PC-9 (cell line): ENCODE results near the gene TMEM184C. TPM values are rescaled to one million over a fixed set of nuclear protein-coding genes. Genes with fewer than 3 reads are reported as not detected.

Source experiments
- BruUV-seq: library from RNA; stranded (reverse); fragments of 400-500 nt; replicated peaks from 2 replicates; lab custom pipeline; 2021; lab: Mats Ljungman, UMichigan
- CTCF ChIA-PET: fragments of 300-600 bp; sonication (Branson Sonifier 250); formaldehyde crosslinking; loops from one replicate; lab custom pipeline; 2022; ENCODE audit warnings: antibody characterized with exemption; lab: Charles Lee
- POLR2A ChIA-PET: fragments of 300-600 bp; sonication (Branson Sonifier 250); formaldehyde crosslinking; loops from one replicate; lab custom pipeline; 2022; ENCODE audit warnings: antibody characterized with exemption; ENCODE audit not compliant: unreplicated experiment; lab: Charles Lee
- DNase-seq, 2 experiments: peaks; one replicate each; pipeline versions ENCODE4 v3.0.0 to v3.0.0-alpha.2; 2015 to 2022; ENCODE audit warnings: mixed read lengths in 1 of 2
- H2AFZ ChIP-seq: fragments of 200-600 bp; sonication (generic); 2 replicates; pipeline ENCODE4 v1.8.1; 2017; ENCODE audit warnings: antibody characterized with exemption
- H3F3A ChIP-seq: fragments of 200-600 bp; sonication (generic); 2 replicates; pipeline ENCODE4 v1.8.1; 2017; ENCODE audit warnings: antibody characterized with exemption, mild to moderate bottlenecking, low read depth; ENCODE audit not compliant: insufficient read depth
- H3K27ac ChIP-seq: fragments of 200-600 bp; sonication (generic); 2 replicates; pipeline ENCODE4 v1.6.1; 2016; ENCODE audit warnings: mixed run types
- H3K27me3 ChIP-seq: fragments of 200-600 bp; sonication (generic); 2 replicates; pipeline ENCODE4 v1.6.1; 2016; ENCODE audit warnings: low read depth, mixed run types; ENCODE audit not compliant: insufficient read depth
- H3K36me3 ChIP-seq: fragments of 200-600 bp; sonication (generic); 2 replicates; pipeline ENCODE4 v1.6.1; 2016; ENCODE audit warnings: low read depth, mixed run types
- H3K4me1 ChIP-seq: fragments of 200-600 bp; sonication (generic); replicated peaks from 2 replicates; pipeline ENCODE4 v1.6.1; 2016; ENCODE audit warnings: mixed run types; ENCODE audit not compliant: insufficient read depth
- H3K4me2 ChIP-seq: fragments of 200-600 bp; sonication (generic); 2 replicates; pipeline ENCODE4 v1.6.1; 2017; ENCODE audit warnings: mixed run types
- H3K4me3 ChIP-seq: fragments of 200-600 bp; sonication (generic); 2 replicates; pipeline ENCODE4 v1.6.1; 2016; ENCODE audit warnings: mixed run types
- H3K79me2 ChIP-seq: fragments of 200-600 bp; sonication (generic); 2 replicates; pipeline ENCODE4 v1.6.1; 2017; ENCODE audit warnings: low read depth, mixed run types
- H3K9me2 ChIP-seq: fragments of 200-600 bp; sonication (generic); 2 replicates; pipeline ENCODE4 v1.8.1; 2017; ENCODE audit warnings: mild to moderate bottlenecking; ENCODE audit not compliant: insufficient read depth
- H3K9me3 ChIP-seq: fragments of 200-600 bp; sonication (generic); 2 replicates; pipeline ENCODE4 v1.8.1; 2016; ENCODE audit warnings: low read depth; ENCODE audit not compliant: insufficient read depth
- H4K20me1 ChIP-seq: fragments of 200-600 bp; sonication (generic); 2 replicates; pipeline ENCODE4 v1.8.1; 2017; ENCODE audit not compliant: insufficient read depth
- EZH2 ChIP-seq: fragments of 200-600 bp; sonication (generic); IDR thresholded peaks from 2 replicates; pipeline ENCODE4 v1.8.0; 2017; ENCODE audit warnings: antibody characterized with exemption, low read depth
- intact Hi-C: fragments of 100-400 bp; cut with micrococcal nuclease; formaldehyde crosslinking; loops from one replicate; pipeline ENCODE4 v1.10.0; 2022; ENCODE audit not compliant: unreplicated experiment
- total RNA-seq: library from RNA; stranded (reverse); gene quantifications from 2 replicates; pipeline ENCODE4 v1.2.3, GENCODE V29; 2021
- TF ChIP-seq, protein P1 (sequence below): fragments of 200-600 bp; sonication (generic); conservative IDR thresholded peaks from 2 replicates; pipeline ENCODE4 v1.6.1; 2017; ENCODE audit warnings: mixed run types, antibody characterized with exemption, mild to moderate bottlenecking, moderate library complexity

Gene TMEM184C
- total RNA-seq, 1 experiment from 2014 or later = 40.4 TPM

DNA sequence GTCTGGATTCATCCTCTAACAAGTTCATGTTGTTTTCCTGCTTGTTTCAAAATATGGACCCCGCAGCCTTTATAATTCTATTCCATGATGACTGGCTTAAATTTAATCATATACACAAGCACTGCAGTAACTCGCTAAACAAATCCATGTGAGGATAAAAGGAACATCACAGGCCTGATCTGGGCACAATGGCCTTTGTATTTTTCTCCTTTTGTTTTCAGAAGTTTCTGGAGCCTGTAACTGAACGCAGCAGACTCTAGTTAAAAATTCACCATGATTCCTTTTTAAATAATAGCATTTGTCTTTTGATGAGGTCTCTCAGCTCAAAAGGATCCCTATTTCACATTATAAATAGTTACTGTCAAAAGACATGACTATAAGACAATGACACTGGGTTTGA lies 30.2 kb upstream of the TMEM184C start:
- BruUV-seq = no TSS peak
- no peak overlapping the region for H3K4me2 ChIP-seq
- H3K9me2 ChIP-seq = no peaks in the 10 kb centered on the region
- no peak overlapping the region for H3K27ac ChIP-seq
- no peaks in the 10 kb centered on the region for H3K36me3 ChIP-seq
- H2AFZ ChIP-seq = no peak overlapping the region
- TF ChIP-seq, protein P1, sequence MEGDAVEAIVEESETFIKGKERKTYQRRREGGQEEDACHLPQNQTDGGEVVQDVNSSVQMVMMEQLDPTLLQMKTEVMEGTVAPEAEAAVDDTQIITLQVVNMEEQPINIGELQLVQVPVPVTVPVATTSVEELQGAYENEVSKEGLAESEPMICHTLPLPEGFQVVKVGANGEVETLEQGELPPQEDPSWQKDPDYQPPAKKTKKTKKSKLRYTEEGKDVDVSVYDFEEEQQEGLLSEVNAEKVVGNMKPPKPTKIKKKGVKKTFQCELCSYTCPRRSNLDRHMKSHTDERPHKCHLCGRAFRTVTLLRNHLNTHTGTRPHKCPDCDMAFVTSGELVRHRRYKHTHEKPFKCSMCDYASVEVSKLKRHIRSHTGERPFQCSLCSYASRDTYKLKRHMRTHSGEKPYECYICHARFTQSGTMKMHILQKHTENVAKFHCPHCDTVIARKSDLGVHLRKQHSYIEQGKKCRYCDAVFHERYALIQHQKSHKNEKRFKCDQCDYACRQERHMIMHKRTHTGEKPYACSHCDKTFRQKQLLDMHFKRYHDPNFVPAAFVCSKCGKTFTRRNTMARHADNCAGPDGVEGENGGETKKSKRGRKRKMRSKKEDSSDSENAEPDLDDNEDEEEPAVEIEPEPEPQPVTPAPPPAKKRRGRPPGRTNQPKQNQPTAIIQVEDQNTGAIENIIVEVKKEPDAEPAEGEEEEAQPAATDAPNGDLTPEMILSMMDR = no peak
- TF ChIP-seq EZH2 = no peak
- no peaks in the 10 kb centered on the region for H4K20me1 ChIP-seq
- ChIA-PET POLR2A (no interaction called here), CTCF (interaction anchor here (0.6 to 1.0 kb wide), 2 partner anchors 68 kb away, joined by 3 to 4 read pairs; no protein-coding TSS in a partner anchor)
- H3F3A ChIP-seq = peaks cover 3% of the 10 kb centered on the region; the same call in 1 of the 2 replicates
- DNase-seq = no peak
- H3K79me2 ChIP-seq = no peaks in the 10 kb centered on the region
- no peaks in the 10 kb centered on the region for H3K27me3 ChIP-seq
- no peak overlapping the region for H3K4me3 ChIP-seq
- H3K4me1 ChIP-seq = peaks cover 11% of the 10 kb centered on the region
- no peaks in the 10 kb centered on the region; the same call in 1 of the 2 replicates for H3K9me3 ChIP-seq
- intact Hi-C loops = no loop called here

DNA sequence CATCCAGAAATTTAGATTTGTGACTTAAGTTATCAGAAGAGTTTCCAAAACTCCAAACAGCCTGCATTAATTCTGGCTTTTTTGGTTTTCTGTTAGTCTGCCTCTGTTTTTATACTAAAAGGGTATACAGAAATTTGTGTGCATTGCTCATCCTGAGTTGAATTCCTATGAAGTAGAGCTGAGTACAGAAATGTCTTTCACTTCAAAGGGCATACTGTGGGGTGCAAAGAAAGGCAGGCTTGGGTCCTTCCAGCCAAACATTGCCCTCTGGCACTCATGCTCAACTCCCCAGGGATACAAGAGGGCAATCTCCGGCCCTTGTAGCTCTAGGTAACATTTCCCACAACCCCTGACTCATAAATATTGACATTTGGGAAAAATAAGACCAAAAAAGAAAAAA lies 27.6 kb upstream of the TMEM184C start:
- Histone ChIP-seq H3K4me2 (no peak overlapping the region), H3K27ac (no peak overlapping the region), H3K4me1 (no peaks in the 10 kb centered on the region), H3K79me2 (no peaks in the 10 kb centered on the region), H4K20me1 (no peaks in the 10 kb centered on the region), H3K9me3 (no peaks in the 10 kb centered on the region; the same call in 1 of the 2 replicates), H3K27me3 (no peaks in the 10 kb centered on the region), H3K9me2 (no peaks in the 10 kb centered on the region), H3F3A (no peaks in the 10 kb centered on the region), H2AFZ (no peak overlapping the region), H3K36me3 (no peaks in the 10 kb centered on the region), H3K4me3 (no peak overlapping the region)
- TF ChIP-seq, protein P1 = no peak
- no peak for TF ChIP-seq EZH2
- intact Hi-C loops = no loop called here
- CTCF ChIA-PET = interaction anchor here (0.6 to 2.0 kb wide), 7 partner anchors 12 to 571 kb away, joined by 3 to 15 read pairs (median 4); partner anchors contain the start of gene PRMT9
- POLR2A ChIA-PET = interaction anchor here (0.5 kb wide), 1 partner anchor 20 kb away, joined by 6 read pairs; no protein-coding TSS in a partner anchor
- no TSS peak for BruUV-seq
- no peak for DNase-seq

DNA sequence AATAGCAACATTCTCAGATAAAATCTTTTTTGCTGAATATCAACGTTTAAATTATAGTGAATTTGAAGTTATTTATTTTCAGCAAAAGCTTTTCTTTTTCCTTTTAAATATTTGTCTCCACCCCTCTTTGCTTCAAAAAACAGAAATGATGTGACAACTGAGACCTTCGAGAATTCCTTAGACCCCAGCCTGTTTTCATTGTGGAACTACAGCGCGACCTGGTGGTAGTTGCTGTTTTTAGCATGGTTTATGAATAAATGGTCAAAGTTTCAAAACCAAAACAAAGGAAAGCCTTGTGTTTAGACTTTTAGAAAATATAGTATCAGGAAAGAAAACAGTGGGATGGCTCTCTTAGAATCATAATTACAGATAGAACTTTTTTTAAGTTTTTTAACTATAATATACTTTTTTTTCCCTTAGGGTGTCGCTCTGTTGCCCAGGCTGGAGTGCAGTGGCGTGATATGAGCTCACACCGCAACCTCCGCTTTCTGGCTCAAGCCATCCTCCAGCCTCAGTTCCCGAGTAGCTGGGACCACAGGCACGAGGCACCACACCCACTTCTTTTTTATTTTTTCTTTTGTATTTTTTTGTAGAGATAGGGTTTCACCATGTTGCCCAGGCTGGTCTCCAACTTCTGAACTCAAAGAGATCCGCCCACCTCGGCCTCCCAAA lies 26.8 kb upstream of the TMEM184C start:
- Histone ChIP-seq H4K20me1 (no peaks in the 10 kb centered on the region), H3K4me2 (no peak overlapping the region), H3K36me3 (no peaks in the 10 kb centered on the region), H3K4me3 (no peak overlapping the region), H3K27me3 (no peaks in the 10 kb centered on the region), H3K4me1 (no peaks in the 10 kb centered on the region), H3K9me2 (no peaks in the 10 kb centered on the region), H3K79me2 (no peaks in the 10 kb centered on the region), H3K9me3 (no peaks in the 10 kb centered on the region; the same call in 1 of the 2 replicates), H3K27ac (no peak overlapping the region), H2AFZ (no peak overlapping the region), H3F3A (no peaks in the 10 kb centered on the region)
- no peak for TF ChIP-seq EZH2
- TF ChIP-seq, protein P1 = peak; percentile 87
- CTCF ChIA-PET = interaction anchor here (0.6 to 2.0 kb wide), 6 partner anchors 13 to 432 kb away, joined by 3 to 15 read pairs (median 5); partner anchors contain the start of gene PRMT9
- intact Hi-C loops = loop anchor here (1.0 to 2.0 kb wide), 5 partner anchors 72 to 571 kb away; no protein-coding TSS in a partner anchor
- peak in 1 of 2 experiments; percentile 48 for DNase-seq
- BruUV-seq = no TSS peak
- POLR2A ChIA-PET = no interaction called here
